Brain microvascular endothelial cell (primary cell): ENCODE results near the gene STK38L.

Source experiments
- DNase-seq: peaks from one replicate; pipeline ENCODE4 v3.0.0-alpha.2; 2020
- H3K27ac ChIP-seq: fragments of 250-450 bp; sonication (Bioruptor Pico); 2 replicates; pipeline ENCODE4 v1.5.1; 2020; ENCODE audit warnings: mild to moderate bottlenecking, moderate library complexity
- H3K27me3 ChIP-seq: fragments of 250-450 bp; sonication (Bioruptor Pico); replicated peaks from 2 replicates; pipeline ENCODE4 v1.5.1; 2020; ENCODE audit warnings: mild to moderate bottlenecking
- H3K36me3 ChIP-seq: fragments of 250-450 bp; sonication (Bioruptor Pico); replicated peaks from 2 replicates; pipeline ENCODE4 v1.5.1; 2020; ENCODE audit warnings: mild to moderate bottlenecking
- H3K4me3 ChIP-seq: 2 replicates; pipeline ENCODE4 v1.5.1; 2011; ENCODE audit warnings: low read depth, mild to moderate bottlenecking, control low read depth, low read length, moderate library complexity
- in situ Hi-C: cut with HindIII; loops from 2 replicates; pipeline ENCODE4 v1.10.0; 2017; ENCODE audit warnings: low sequenced_read_pairs, low pct_ligation_motif_present
- TF ChIP-seq, protein P1 (sequence below): IDR thresholded peaks from 2 replicates; pipeline ENCODE4 v1.5.1; 2011; ENCODE audit warnings: low read depth, mild to moderate bottlenecking, moderate library complexity, low read length, control low read depth, inconsistent platforms; ENCODE audit errors: missing control alignments

STK38L gene

DNA sequence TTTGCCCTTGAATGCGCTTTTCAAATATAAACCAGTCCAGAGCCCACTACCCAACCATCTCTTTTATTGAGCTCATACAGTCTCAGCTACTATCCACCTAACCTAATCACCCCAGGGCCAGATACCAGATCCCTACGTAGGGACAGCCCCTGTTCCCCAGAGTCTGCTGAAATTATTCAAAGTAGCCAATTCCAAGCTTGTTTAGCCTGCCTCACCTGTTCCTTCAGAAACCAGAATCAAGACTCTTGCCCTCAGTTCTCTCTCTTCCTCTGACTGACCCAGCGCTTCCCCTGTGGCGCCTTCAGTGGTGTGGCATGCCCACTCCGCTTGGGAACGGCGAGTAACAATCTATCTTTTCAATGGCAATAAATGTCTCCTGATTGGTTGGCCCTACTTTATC is 107.4 kb downstream of the STK38L start:
- Histone ChIP-seq H3K36me3 (no peaks in the 10 kb centered on the region), H3K4me3 (no peak overlapping the region), H3K27ac (no peak overlapping the region), H3K27me3 (no peaks in the 10 kb centered on the region)
- TF ChIP-seq, protein P1, sequence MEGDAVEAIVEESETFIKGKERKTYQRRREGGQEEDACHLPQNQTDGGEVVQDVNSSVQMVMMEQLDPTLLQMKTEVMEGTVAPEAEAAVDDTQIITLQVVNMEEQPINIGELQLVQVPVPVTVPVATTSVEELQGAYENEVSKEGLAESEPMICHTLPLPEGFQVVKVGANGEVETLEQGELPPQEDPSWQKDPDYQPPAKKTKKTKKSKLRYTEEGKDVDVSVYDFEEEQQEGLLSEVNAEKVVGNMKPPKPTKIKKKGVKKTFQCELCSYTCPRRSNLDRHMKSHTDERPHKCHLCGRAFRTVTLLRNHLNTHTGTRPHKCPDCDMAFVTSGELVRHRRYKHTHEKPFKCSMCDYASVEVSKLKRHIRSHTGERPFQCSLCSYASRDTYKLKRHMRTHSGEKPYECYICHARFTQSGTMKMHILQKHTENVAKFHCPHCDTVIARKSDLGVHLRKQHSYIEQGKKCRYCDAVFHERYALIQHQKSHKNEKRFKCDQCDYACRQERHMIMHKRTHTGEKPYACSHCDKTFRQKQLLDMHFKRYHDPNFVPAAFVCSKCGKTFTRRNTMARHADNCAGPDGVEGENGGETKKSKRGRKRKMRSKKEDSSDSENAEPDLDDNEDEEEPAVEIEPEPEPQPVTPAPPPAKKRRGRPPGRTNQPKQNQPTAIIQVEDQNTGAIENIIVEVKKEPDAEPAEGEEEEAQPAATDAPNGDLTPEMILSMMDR: no peak
- in situ Hi-C loops: no loop called here
- no peak for DNase-seq

DNA sequence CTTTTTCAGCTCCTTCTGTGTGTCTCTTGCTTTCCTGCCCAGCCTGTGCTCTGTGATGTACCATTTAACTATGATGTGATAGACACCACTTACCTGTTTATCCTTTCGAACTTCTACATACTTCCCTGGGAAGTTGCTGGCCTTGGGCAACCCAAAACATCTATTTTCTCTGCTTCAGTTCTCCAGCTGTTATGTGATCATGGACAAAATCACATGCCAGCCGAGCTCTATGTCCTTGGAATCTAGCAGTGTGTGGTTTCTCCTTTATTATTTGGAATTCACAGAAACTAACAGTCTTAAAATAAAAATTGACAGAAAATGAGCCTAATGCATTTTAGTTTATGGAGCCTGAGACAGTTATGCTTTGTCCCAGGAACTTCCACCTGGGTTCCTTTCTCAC is 111.4 kb downstream of the STK38L start:
- DNase-seq: no peak
- TF ChIP-seq, protein P1: no peak
- H3K36me3 ChIP-seq: no peaks in the 10 kb centered on the region
- H3K4me3 ChIP-seq: no peak overlapping the region
- no peaks in the 10 kb centered on the region for H3K27me3 ChIP-seq
- in situ Hi-C loops: no loop called here
- no peak overlapping the region for H3K27ac ChIP-seq

DNA sequence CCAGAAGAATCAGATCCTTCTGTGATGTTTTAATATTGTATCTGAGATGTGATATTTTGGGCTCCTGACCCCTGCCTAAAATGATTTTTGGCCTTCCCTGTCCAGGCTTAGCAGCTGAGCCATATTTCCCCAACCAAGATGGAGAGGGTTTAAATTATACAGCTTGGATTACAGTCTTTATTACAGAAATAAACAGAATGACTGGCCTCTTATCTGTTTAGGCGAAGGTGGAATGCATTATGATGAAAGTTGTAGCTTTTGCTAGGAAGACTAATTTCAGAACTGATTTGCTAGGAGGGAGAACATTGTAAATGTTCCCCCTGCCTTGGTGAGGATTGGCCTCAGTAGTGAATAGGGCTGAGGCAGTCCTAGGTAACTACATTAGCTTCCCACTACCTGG is 111.9 kb downstream of the STK38L start:
- Histone ChIP-seq H3K4me3 (no peak overlapping the region), H3K27me3 (no peaks in the 10 kb centered on the region), H3K36me3 (no peaks in the 10 kb centered on the region), H3K27ac (no peak overlapping the region)
- TF ChIP-seq, protein P1: no peak
- no peak for DNase-seq
- in situ Hi-C loops: no loop called here

DNA sequence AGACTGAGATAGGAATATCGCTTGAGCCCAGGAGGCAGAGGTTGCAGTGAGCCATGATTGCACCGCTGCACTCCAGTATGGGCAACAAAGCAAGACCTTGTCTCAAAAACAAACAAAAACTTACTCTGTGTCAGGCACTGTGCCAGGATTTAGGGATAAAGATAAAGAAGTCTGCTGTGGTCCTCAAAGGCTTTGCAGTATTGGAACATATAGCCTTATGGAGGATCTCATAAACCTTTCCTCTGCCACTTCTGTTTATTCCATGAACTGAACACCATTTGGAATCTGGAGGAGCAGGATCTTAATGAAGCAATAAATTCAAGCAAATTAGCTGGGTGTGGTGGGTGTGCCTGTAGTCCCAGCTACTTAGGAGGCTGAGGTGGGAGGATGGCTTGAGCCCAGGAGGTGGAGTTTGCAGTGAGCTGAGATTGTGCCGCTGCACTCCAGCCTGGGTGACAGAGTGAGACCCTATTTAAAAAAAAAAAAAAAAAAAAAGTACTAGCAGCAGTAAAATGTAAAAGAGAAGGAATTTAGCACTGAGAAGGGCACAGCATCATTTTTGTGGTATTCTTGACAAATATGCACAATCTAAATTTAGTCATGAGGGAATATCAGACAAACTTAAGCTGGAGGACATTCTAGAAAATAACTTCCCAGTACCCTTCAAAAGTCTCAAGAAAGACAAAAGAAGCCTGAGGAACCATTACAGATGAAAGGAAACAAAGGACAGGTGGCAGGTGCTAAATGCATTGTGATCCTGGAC is 115.7 kb downstream of the STK38L start:
- Histone ChIP-seq H3K27me3 (no peaks in the 10 kb centered on the region), H3K27ac (no peak overlapping the region), H3K36me3 (no peaks in the 10 kb centered on the region), H3K4me3 (no peak overlapping the region)
- TF ChIP-seq, protein P1: no peak
- no peak for DNase-seq
- in situ Hi-C loops: no loop called here

DNA sequence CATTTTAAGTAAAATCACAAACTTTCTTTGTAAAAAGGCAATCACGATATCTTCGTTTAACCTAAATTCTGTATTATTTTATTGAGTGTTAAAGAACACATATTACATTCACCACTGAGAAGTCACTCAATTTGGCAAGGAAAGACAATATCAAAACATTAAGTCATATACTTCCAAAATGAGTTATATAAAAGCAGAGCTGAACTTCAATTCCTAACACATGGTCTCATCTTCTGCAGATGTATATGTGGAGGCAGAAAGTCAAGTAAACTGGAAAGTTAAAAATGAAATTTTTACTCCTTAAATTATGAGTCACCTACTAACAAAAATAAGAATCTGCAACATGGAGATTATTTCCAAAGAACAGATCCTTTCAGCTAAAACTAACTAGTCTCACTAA is 117.3 kb downstream of the STK38L start:
- Histone ChIP-seq H3K36me3 (no peaks in the 10 kb centered on the region), H3K4me3 (no peak overlapping the region), H3K27me3 (no peaks in the 10 kb centered on the region), H3K27ac (no peak overlapping the region)
- in situ Hi-C loops: no loop called here
- no peak for DNase-seq
- TF ChIP-seq, protein P1: no peak

DNA sequence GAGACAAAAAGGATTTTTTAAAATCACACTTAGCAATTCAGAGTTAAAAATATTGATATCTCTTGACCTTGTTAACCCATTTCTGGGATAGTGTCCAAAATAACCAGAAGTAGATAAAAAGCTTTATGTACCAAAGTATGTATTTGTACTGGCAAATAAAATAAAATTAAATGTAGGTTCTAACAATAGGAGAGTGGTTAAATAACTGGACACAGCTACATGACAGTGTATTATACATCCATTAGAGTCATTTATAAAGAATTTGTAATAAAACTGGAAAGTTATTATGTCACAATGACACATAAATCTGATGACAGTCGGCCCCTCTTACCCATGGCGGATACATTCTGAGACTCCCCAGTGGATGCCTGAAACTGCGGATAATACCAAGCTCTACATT is 122.5 kb downstream of the STK38L start:
- in situ Hi-C loops: no loop called here
- Histone ChIP-seq H3K4me3 (no peak overlapping the region), H3K27me3 (no peaks in the 10 kb centered on the region), H3K27ac (no peak overlapping the region), H3K36me3 (no peaks in the 10 kb centered on the region)
- TF ChIP-seq, protein P1: no peak
- DNase-seq: no peak
